DMS53 treated with DMSO at 0.1 percent for 48 hours (cell line): Measurements from ENCODE around the gene SRL.
"Not testable (repeated sequence)": the region's sequence is repeated elsewhere in the genome, so short reads cannot be mapped to it uniquely, and the experiment has no call there.

ENCODE experiments used
- DNase-seq: peaks from one replicate; lab custom pipeline; 2025; ENCODE audit not compliant: unreplicated experiment; lab: John Stamatoyannopoulos, UW

Gene SRL

DNA sequence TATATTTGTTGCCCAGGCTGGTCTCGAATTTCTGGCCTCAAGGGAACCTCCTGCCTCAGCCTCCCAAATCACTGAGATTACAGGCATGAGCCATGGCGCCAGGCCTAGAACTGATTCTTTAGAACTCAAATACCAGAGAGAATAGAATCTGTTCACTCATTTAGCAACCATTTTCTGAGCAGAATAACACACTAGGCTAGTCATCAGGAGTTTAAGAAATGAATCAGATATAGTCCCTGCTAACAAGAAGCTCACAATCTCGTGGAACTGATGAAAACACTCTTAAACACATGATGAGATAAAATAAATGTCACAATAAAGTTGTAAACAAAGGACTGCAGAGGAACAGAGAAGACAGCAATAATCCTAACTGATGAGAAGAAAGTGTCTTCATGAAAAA lies 69.8 kb downstream of the SRL start:
- DNase-seq = no peak

DNA sequence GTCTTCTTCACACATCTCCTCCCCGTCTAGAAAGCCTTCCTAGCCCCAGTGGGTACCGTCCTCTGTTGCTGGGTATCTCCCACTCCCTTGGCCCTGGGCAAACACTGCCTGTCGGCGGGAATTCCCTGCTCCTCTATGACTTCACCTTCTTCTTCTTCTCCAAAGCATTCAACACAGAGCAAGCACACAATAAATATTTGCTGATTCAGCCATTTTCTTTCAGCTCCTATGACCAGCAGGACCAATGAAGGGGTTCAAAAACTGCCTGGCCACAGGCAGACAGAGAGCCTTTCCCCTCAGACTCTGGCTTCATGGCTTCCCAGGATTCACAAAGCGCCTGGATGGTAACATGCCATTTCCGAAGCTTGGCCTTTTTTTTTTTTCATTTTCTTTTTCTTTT lies 72.5 kb downstream of the SRL start:
- no peak for DNase-seq

- no peak for DNase-seq
Measured at GRCh38 chr16:4166821-4167220, 75.1 kb downstream of the SRL start.

DNA sequence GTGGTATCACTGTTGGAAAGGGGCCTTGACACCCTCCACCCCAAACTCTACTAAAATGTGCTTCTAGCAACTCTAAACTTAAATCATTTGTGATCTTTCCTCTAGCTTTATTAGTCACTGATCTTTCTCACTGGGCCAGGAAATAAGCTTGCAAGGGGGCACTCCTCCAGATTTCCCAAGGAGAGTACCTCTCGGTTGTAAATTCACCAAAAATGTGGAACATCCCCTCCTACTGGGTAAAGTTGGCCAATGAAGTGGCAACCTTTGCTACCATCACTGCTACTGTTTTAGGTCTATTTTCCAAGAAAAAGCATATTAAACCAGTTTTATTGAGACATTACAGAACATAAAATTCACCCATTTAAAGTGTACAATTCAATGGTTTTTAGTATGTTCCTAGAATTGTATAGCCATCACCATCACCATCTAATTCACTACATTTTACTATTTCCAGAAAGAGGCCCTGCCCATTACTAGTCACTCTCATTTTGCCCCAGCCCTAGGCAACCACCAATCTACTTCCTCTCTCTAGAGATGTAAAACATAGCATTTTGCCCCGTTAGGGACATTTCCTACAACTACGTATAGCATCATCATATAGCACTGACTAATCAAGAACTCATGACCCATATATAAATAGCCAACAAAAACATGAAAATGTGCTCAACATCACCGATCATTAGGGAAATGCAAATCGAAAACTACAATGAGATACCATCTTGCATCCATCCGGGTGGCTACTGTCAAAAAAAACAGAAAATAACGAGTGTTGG lies 81.0 kb downstream of the SRL start:
- DNase-seq = no peak

- DNase-seq = no peak
Measured at GRCh38 chr16:4159726-4160125, 82.2 kb downstream of the SRL start.

DNA sequence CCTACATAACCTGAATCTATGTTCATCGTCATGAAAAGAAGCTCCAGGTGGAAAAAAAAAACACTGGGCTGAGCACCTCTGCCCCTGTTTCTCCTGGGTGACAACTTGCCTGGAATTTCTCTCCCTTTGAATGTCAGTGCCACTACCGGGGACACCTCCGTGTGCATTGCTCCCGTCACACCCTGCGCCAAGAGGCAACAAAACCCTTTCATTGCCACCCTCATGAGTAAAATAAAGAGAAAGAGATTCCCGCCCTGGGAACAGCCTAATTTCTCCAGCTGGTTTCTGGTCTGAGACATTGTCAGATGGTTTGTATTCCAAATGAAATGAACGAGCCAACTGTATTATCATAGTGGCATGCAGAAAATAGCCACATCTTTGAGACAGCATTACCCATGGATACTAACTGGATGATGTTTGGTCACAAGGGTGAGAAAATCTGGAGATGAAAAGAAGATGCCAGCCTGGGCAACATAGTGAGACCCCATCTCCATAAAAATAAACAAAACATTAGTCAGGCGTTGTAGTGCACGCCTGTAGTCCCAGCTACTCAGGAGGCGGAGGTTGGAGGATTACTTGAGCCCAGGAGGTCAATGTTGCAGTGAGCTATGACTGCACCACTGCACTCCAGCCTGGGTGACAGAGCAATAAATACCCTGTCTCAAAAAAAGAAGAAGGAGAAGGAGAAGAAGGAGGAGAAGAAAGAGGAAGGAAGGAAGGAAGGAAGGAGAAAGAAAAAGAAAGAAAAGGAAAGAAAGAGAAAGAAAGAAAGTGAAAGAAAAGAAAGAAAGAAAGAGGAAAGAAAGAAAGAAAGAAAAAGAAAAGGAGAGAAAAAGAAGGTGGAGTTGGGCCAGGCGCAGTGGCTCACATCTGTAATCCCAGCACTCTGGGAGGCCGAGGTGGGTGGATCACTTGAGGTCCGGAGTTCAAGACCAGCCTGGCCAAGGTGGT lies 83.5 kb downstream of the SRL start:
- DNase-seq = no peak

DNA sequence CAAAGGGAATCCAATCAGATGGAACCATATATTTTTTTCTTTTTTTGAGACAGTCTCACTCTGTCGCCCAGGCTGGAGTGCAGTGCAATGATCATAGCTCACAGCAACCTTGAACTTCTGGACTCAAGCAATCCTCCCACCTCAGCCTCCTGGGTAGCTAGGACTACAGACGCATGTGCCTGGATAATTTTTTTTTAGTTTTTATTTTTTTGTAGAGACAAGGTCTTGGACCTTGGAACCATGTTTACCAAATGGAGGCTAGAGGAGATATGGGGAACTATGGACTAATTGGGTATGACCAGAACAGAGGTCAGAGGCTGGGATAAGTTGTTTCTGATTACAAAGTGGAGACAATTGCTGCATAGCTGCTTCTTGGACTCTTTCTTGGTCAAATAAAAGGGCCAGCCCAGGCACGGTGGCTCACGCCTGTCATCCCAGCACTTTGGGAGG lies 84.5 kb downstream of the SRL start:
- DNase-seq = no peak

DNA sequence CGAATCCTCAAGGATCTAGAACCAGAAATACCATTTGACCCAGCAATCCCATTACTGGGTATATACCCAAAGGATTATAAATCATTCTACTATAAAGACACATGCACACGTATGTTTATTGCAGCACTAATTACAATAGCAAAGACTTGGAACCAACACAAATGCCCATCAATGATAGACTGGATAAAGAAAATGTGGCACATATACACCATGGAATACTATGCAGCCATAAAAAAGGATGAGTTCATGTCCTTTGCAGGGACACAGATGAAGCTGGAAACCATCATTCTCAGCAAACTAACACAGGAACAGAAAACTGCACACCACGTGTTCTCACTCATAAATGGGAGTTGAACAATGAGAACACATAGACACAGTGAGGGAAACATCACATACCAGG lies 85.4 kb downstream of the SRL start:
- DNase-seq = not testable (repeated sequence)

DNA sequence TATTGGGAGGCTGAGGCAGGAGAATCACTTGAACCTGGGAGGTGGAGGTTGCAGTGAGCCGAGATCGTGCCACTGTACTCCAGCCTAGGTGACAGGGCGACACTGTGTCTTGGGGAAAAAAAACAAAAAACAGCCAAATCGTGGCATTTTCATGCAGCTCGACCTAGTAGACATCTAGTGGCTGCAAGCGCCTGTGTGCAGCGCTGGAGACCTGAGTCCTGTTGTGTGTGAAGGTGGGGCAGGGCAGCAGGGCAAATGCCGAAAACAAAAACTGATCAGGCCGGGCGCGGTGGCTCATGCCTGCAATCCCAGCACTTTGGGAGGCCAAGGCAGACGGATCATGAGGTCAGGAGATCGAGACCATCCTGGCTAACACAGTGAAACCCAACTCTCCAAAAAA lies 88.5 kb downstream of the SRL start:
- not testable (repeated sequence) for DNase-seq

- DNase-seq = no peak
Measured at GRCh38 chr16:4152267-4152666, 89.6 kb downstream of the SRL start.

DNA sequence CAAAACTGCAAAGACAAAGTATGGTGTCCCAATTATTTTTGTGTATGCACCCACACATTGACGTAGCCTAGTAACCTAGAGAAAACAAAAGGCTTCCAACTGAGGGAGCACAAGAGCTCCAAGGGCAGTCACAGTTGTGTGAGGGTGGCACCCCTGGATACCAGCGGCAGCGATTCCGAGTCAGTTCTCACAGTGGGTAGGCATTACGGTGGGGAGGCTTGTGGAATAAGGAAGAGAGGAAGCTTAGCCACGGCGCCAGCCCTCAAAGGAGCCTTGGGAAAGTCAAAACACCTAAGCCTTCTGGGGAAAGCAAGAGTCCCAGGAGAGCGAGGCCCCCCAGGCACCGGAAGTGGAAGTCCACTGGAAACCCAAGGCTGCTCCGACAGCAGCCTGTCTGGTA lies 94.6 kb downstream of the SRL start:
- DNase-seq = no peak

DNA sequence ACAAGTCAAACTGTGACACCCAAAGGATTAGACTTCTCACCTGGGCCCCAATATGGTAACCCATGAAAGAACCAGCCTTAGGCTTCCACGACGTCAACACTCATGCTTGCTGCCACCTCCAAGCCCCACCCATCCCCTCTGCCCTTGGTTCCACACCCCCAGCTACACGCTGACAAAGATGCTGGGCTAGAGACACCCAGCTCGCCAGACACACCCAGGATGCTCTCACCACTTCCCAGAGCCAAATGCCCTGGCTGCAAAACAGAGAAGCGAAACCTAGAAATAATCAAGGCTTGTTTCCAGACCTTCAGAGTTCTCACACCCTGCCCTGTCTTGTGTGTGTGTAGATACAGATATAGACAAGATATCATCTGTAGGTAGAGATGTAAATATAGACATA lies 99.6 kb downstream of the SRL start:
- no peak for DNase-seq

GRCh38 chr16:4141604-4142003 lies 100.3 kb downstream of the SRL start:
- no peak for DNase-seq

GRCh38 chr16:4140652-4141051 lies 101.2 kb downstream of the SRL start:
- DNase-seq = no peak

GRCh38 chr16:4139968-4140367 lies 101.9 kb downstream of the SRL start:
- DNase-seq = no peak
